GM21786 (cell line): Measurements from ENCODE around the gene ROR1.
"Not testable (repeated sequence)": the region's sequence is repeated elsewhere in the genome, so short reads cannot be mapped to it uniquely, and the experiment has no call there.

Experiments
- ATAC-seq: cut with Tn5 transposase; IDR thresholded peaks from one replicate; pipeline ENCODE4 v1.9.1; 2021; ENCODE audit not compliant: unreplicated experiment

Gene ROR1

DNA sequence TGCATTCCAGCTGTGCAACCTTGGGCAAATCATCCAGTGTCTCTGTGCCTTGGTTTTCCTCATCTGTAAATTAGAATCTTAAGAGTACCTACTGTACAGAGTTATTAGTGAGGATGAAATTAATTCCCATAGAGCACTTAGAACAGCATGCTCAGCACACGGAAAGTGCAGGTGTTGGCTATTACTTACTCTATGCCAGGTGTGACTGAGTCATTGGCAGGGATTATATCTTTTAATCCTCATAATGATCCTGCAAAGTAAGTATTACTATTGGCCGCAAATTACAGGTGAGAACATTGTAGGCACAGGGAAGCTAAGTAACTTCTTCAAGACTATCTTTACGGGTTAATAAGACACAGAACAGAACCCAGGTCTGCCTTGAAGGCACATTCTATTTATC, 423.3 kb downstream of the ROR1 start:
- ATAC-seq, result no peak

GRCh38 chr1:64199154-64199553, 425.3 kb downstream of the ROR1 start:
- ATAC-seq, result no peak

GRCh38 chr1:64200064-64200463, 426.2 kb downstream of the ROR1 start:
- no peak for ATAC-seq

DNA sequence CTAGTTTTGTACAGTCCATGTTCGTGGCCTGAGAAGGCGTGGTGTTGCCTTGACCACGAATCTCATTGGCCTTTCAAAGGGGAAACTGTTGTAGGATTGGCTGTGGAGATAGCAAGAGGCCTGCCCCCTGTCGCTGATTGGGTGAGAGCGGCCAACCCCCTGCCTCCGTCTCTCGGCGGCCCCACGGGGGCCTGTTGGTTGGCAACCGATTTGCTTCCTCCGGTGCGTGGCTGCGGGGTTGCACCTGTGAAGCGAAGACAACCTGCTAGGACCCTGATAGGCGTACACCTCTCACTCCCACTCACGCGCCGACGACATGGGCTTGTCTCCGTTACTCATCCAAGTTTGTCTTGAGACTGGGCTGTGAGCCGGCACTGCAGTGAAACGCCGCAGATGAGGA, 429.6 kb downstream of the ROR1 start, which contains the start of gene UBE2U:
TSS of gene UBE2U (plus strand) at position 204 of the 400 bp plus-strand sequence. CDS start 428 bp downstream, outside the sequence.
- no peak for ATAC-seq

- no peak for ATAC-seq
Measured at GRCh38 chr1:64209221-64209620, 435.4 kb downstream of the ROR1 start.

GRCh38 chr1:64212031-64212430, 438.2 kb downstream of the ROR1 start:
- ATAC-seq, result no peak

DNA sequence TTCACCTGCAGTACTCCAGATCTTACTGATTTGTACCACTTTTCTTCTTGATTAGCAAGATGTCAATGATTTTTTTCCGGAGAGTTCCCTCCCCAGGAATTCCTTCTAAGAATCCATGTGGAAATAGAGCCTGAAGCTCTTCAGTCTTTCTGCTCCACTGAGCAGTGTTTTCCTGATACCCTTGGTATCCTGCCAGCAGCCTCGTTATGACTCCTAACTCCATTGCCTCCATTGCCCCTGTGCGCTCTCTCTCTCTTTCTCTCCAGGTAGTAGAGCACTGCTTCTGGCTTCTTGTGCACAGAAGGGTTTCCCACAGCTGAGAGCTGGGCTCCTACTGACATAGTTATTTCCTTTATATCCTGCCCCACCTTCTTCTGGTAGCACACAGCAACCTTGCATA, 441.8 kb downstream of the ROR1 start:
- no peak for ATAC-seq

DNA sequence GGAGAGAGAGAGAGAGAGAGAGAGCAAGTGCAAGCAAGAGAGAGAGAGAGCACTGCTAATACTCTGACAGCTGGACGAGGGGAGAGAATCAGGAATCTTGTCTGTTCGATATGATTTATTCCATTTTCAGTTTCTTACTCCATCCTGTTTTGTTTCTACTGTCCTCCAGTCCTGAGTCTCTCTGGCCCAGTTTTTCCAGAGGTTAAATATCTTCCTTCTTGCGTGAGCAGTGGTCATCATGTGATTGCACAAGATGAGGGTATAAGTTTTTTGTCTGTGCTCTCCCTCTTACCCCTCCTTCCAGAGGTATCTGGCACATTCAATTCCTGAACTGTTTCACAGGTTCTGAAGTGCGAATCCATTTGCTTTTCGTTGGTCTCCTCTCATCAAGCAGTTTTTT, 446.4 kb downstream of the ROR1 start:
- no peak for ATAC-seq

GRCh38 chr1:64223329-64224151, 449.7 kb downstream of the ROR1 start:
- peak; percentile 79 for ATAC-seq

DNA sequence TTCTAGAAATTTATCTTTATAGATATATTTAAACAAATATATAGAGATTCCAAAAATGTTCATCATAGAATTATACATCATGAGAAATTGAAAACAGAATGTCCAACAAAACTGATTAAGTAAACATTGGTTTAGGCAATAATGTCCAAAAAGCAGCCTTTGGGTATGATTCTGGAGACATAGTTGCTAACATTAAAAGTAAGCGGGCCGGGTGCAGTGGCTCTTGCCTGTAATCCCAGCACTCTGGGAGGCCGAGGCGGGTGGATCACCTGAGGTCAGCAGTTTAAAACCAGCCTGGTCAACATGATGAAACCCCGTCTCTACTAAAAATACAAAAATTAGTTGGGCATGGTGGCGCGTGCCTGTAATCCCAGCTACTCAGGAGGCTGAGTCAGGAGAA, 450.4 kb downstream of the ROR1 start:
- not testable (repeated sequence) for ATAC-seq

- ATAC-seq, result no peak
Measured at GRCh38 chr1:64228167-64228957, 454.5 kb downstream of the ROR1 start.

DNA sequence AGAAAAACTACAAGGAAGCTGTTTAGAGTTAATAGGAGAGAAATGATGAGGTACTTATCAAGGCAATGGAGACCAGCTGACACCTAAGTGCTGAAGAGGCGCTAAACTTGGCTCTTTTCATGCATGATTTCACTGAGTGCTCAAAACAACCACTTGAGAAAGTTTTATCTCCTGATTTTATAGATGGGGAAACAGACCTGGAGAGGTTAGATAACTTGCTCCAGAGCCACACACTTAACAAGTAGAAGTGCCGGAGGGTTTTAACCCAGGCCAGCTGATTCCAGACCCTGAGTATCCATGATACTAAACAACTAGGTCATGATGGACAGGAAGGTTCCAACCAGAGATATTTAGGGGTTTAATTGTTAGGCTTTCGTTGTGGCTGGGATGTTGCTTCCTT, 455.5 kb downstream of the ROR1 start:
- ATAC-seq, result no peak
